Upper lobe of left lung (tissue), 6 donors: ENCODE data around the gene B3GNT9. TPM values are rescaled to one million over a fixed set of nuclear protein-coding genes. Genes with fewer than 3 reads are reported as not detected.

Experiments
- ATAC-seq, 2 donors: fragments of 200-7000 bp; cut with Tn5 transposase; one replicate each; pipeline ENCODE4 v1.9.1; 2022; ENCODE audit warnings: mild to moderate bottlenecking in 2 of 2, moderate library complexity in 2 of 2; ENCODE audit not compliant: low FRiP score in 2 of 2
- DNase-seq, 2 donors: peaks; one replicate each; pipeline ENCODE4 v3.0.0-alpha.2; 2019 to 2020
- H3K27ac ChIP-seq, 4 donors: fragments of 200-600 bp; sonication (generic); one replicate each; pipeline ENCODE4 v1.5.1; 2016 to 2019
- H3K27me3 ChIP-seq, 4 donors: fragments of 200-600 bp; sonication (generic); one replicate each; pipeline ENCODE4 v1.5.1; 2017 to 2019
- H3K36me3 ChIP-seq, 4 donors: fragments of 200-600 bp; sonication (generic); one replicate each; pipeline ENCODE4 v1.5.1; 2016 to 2019
- H3K4me1 ChIP-seq, 4 donors: fragments of 200-600 bp; sonication (generic); one replicate each; pipeline ENCODE4 v1.5.1; 2018 to 2019
- H3K4me3 ChIP-seq, 4 donors: fragments of 200-600 bp; sonication (generic); one replicate each; pipeline ENCODE4 v1.5.1; 2017 to 2019; ENCODE audit warnings: mild to moderate bottlenecking in 2 of 4, moderate library complexity in 1 of 4
- H3K9me3 ChIP-seq, 4 donors: fragments of 200-600 bp; sonication (generic); one replicate each; pipeline ENCODE4 v1.5.1; 2018 to 2019
- CTCF ChIP-seq, 6 experiments: fragments of 450-650 bp in 4 of 6; fragments of 200-600 bp in 2 of 6; sonication (generic) in 2 of 6; IDR thresholded peaks; one replicate each; pipeline ENCODE4 v1.5.1; 2016 to 2019; ENCODE audit warnings: antibody characterized with exemption in 6 of 6
- EP300 ChIP-seq, 4 donors: sonication (generic); formaldehyde crosslinking; IDR thresholded peaks; one replicate each; pipeline ENCODE4 v1.5.1; 2017; ENCODE audit warnings: antibody characterized with exemption in 4 of 4, control low read depth in 2 of 4
- POLR2A ChIP-seq, 4 donors: fragments of 450-650 bp; IDR thresholded peaks; one replicate each; pipeline ENCODE4 v1.5.1; 2016 to 2017; ENCODE audit warnings: antibody characterized with exemption in 4 of 4, mild to moderate bottlenecking in 2 of 4
- POLR2AphosphoS5 ChIP-seq, 2 donors: sonication (generic); formaldehyde crosslinking; IDR thresholded peaks; one replicate each; pipeline ENCODE4 v1.5.1; 2017; ENCODE audit warnings: antibody characterized with exemption in 2 of 2
- WGBS, 2 donors: methylation state at CpG; one replicate each; pipeline ENCODE4 v1.1.5; 2017 to 2018; 5-methylcytosine and 5-hydroxymethylcytosine counted together
- total RNA-seq, 6 donors: library from RNA; depleted of rRNA in 4 of 6; stranded (reverse); fragments of >200 nt in 4 of 6; gene quantifications; one replicate each; pipeline versions ENCODE4 v1.1.0 to v1.2.1, GENCODE V29; 2016 to 2021
- donor health status: DM: no; HTN: no; CAD: no; lungs with moderate emphysema.
- donor health status: DM: no; HTN: yes; CAD: no; lungs with severe emphysema.

B3GNT9 gene
- total RNA-seq, 6 donors from 2014 or later: 6.3 to 20.8 (median 17.7) TPM

- WGBS, 2 donors: 95 to 99% methylated on average over 6 of the region's 6 CpGs
- Histone ChIP-seq H3K9me3 (no peaks in the 10 kb centered on the region), H3K27me3 (no peaks in the 10 kb centered on the region), H3K27ac (no peak overlapping the region), H3K36me3 (no peaks in the 10 kb centered on the region), H3K4me1 (peaks cover 23 to 39% (median 30%) of the 10 kb centered on the region in 4 donors), H3K4me3 (no peak overlapping the region)
- DNase-seq (no peak), ATAC-seq (no peak)
- TF ChIP-seq EP300 (IDR thresholded peaks at IDR 0.05): no peak
- TF ChIP-seq POLR2A (IDR thresholded peaks at IDR 0.05): no peak
- no peak for TF ChIP-seq POLR2AphosphoS5 (IDR thresholded peaks at IDR 0.05)
- TF ChIP-seq CTCF (IDR thresholded peaks at IDR 0.05): no peak
These were observed 42.3 kb downstream of the B3GNT9 start for GRCh38 chr16:67108489-67108888.

- TF ChIP-seq POLR2A (IDR thresholded peaks at IDR 0.05) (no peak), POLR2AphosphoS5 (IDR thresholded peaks at IDR 0.05) (no peak), EP300 (IDR thresholded peaks at IDR 0.05) (no peak), CTCF (IDR thresholded peaks at IDR 0.05) (no peak)
- WGBS, 2 donors: 35 to 50% methylated on average over 5 of the region's 5 CpGs
- no peaks in the 10 kb centered on the region for H3K9me3 ChIP-seq
- H3K27me3 ChIP-seq: no peaks in the 10 kb centered on the region
- no peak for ATAC-seq
- peaks cover 12 to 27% (median 21%) of the 10 kb centered on the region in 4 donors for H3K4me1 ChIP-seq
- no peak overlapping the region for H3K4me3 ChIP-seq
- peaks cover 0 to 2% (median 0%) of the 10 kb centered on the region in 4 donors for H3K36me3 ChIP-seq
- DNase-seq: no peak
- peak overlapping the region in 2 of 4 donors; percentile 31 to 66 for H3K27ac ChIP-seq
These were observed 44.9 kb downstream of the B3GNT9 start for GRCh38 chr16:67105881-67106280.

- Histone ChIP-seq H3K4me1 (peaks cover 6 to 20% (median 15%) of the 10 kb centered on the region in 4 donors), H3K4me3 (no peak overlapping the region), H3K27me3 (no peaks in the 10 kb centered on the region), H3K9me3 (no peaks in the 10 kb centered on the region), H3K36me3 (peaks cover 0 to 6% (median 0%) of the 10 kb centered on the region in 4 donors), H3K27ac (peak overlapping the region in 3 of 4 donors; percentile 28 to 66 (median 31))
- ATAC-seq (no peak), DNase-seq (no peak)
- TF ChIP-seq POLR2A (IDR thresholded peaks at IDR 0.05) (no peak), POLR2AphosphoS5 (IDR thresholded peaks at IDR 0.05) (no peak), CTCF (IDR thresholded peaks at IDR 0.05) (no peak), EP300 (IDR thresholded peaks at IDR 0.05) (no peak)
- 63% methylated on average over 2 of the region's 2 CpGs for WGBS, 2 donors
These were observed 45.6 kb downstream of the B3GNT9 start for GRCh38 chr16:67105246-67105645.

GRCh38 chr16:67104845-67105244 lies 46.0 kb downstream of the B3GNT9 start:
- H3K4me1 ChIP-seq: peaks cover 6 to 20% (median 14%) of the 10 kb centered on the region in 4 donors
- no peak overlapping the region for H3K4me3 ChIP-seq
- TF ChIP-seq EP300 (IDR thresholded peaks at IDR 0.05): no peak
- no peak for TF ChIP-seq POLR2A (IDR thresholded peaks at IDR 0.05)
- TF ChIP-seq CTCF (IDR thresholded peaks at IDR 0.05): no peak
- no peak for TF ChIP-seq POLR2AphosphoS5 (IDR thresholded peaks at IDR 0.05)
- no peaks in the 10 kb centered on the region for H3K27me3 ChIP-seq
- H3K36me3 ChIP-seq: peaks cover 0 to 8% (median 0%) of the 10 kb centered on the region in 4 donors
- H3K9me3 ChIP-seq: no peaks in the 10 kb centered on the region
- H3K27ac ChIP-seq: peak overlapping the region in 3 of 4 donors; percentile 28 to 66 (median 31)
- 78 to 82% methylated on average over 6 of the region's 6 CpGs for WGBS, 2 donors
- DNase-seq (no peak), ATAC-seq (no peak)

- Histone ChIP-seq H3K4me3 (no peak overlapping the region), H3K27ac (no peak overlapping the region), H3K36me3 (peaks cover 0 to 16% (median 3%) of the 10 kb centered on the region in 4 donors), H3K4me1 (peaks cover 2 to 16% (median 11%) of the 10 kb centered on the region in 4 donors), H3K9me3 (no peaks in the 10 kb centered on the region), H3K27me3 (no peaks in the 10 kb centered on the region)
- 35 to 43% methylated on average over 4 of the region's 4 CpGs for WGBS, 2 donors
- DNase-seq (no peak), ATAC-seq (peak; percentile 23 to 37)
- TF ChIP-seq POLR2A (IDR thresholded peaks at IDR 0.05) (no peak), CTCF (IDR thresholded peaks at IDR 0.05) (peak in 2 of 6 experiments; percentile 14 to 17), EP300 (IDR thresholded peaks at IDR 0.05) (no peak), POLR2AphosphoS5 (IDR thresholded peaks at IDR 0.05) (no peak)
These were observed 46.7 kb downstream of the B3GNT9 start for GRCh38 chr16:67104061-67104460.
